BLaER1 (cell line): ENCODE data around the gene SCT.

Experiments used
- H3K27ac ChIP-seq: shearing (Covaris generic); formaldehyde crosslinking; 2 replicates; pipeline ENCODE4 v1.8.1; 2022
- H3K27me3 ChIP-seq: shearing (Covaris generic); formaldehyde crosslinking; 2 replicates; pipeline ENCODE4 v1.8.1; 2022
- H3K36me3 ChIP-seq: shearing (Covaris generic); formaldehyde crosslinking; 2 replicates; pipeline ENCODE4 v1.8.1; 2022
- H3K4me1 ChIP-seq: shearing (Covaris generic); formaldehyde crosslinking; 2 replicates; pipeline ENCODE4 v1.8.1; 2022
- H3K4me2 ChIP-seq: shearing (Covaris generic); formaldehyde crosslinking; 2 replicates; pipeline ENCODE4 v1.8.1; 2022
- H3K4me3 ChIP-seq: shearing (Covaris generic); formaldehyde crosslinking; 2 replicates; pipeline ENCODE4 v1.8.1; 2022
- H3K9ac ChIP-seq: shearing (Covaris generic); formaldehyde crosslinking; 2 replicates; pipeline ENCODE4 v1.8.1; 2022
- H3K9me3 ChIP-seq: shearing (Covaris generic); formaldehyde crosslinking; 2 replicates; pipeline ENCODE4 v1.8.1; 2022
- H4K20me1 ChIP-seq: shearing (Covaris generic); formaldehyde crosslinking; 2 replicates; pipeline ENCODE4 v1.8.1; 2022
- Cebpa-rat ChIP-seq: shearing (Covaris generic); IDR thresholded peaks from 2 replicates; pipeline ENCODE4 v1.8.1; 2022

Gene SCT

GRCh38 chr11:577611-577894 lies 49.4 kb downstream of the SCT start:
- peak overlapping the region; percentile 100 for H3K9ac ChIP-seq
- H3K4me2 ChIP-seq: peak overlapping the region; percentile 100
- H3K27ac ChIP-seq: peak overlapping the region; percentile 100; the same call in 1 of the 2 replicates
- H3K4me3 ChIP-seq: peak overlapping the region; percentile 86
- peaks cover 16% of the 10 kb centered on the region for H3K27me3 ChIP-seq
- H3K9me3 ChIP-seq: no peaks in the 10 kb centered on the region
- H4K20me1 ChIP-seq: peaks cover 68% of the 10 kb centered on the region
- peaks cover 43% of the 10 kb centered on the region for H3K36me3 ChIP-seq
- peaks cover 52% of the 10 kb centered on the region for H3K4me1 ChIP-seq
- no peak for TF ChIP-seq Cebpa-rat

- no peaks in the 10 kb centered on the region for H3K9me3 ChIP-seq
- peak overlapping the region; percentile 100 for H3K9ac ChIP-seq
- H3K4me2 ChIP-seq: peak overlapping the region; percentile 100
- no peak for TF ChIP-seq Cebpa-rat
- H3K4me3 ChIP-seq: peak overlapping the region; percentile 86
- H3K4me1 ChIP-seq: peaks cover 52% of the 10 kb centered on the region
- H3K36me3 ChIP-seq: peaks cover 37% of the 10 kb centered on the region
- H3K27me3 ChIP-seq: peaks cover 16% of the 10 kb centered on the region
- peaks cover 62% of the 10 kb centered on the region for H4K20me1 ChIP-seq
- peak overlapping the region; percentile 100 for H3K27ac ChIP-seq
Measured at GRCh38 chr11:576811-577610, 50.0 kb downstream of the SCT start.
